H1 (cell line): ENCODE results near the gene ZBTB42. TPM values are rescaled to one million over a fixed set of nuclear protein-coding genes. Genes with fewer than 3 reads are reported as not detected.

Experiments used
- EGR1 ChIP-seq: IDR thresholded peaks from 2 replicates; pipeline ENCODE4 v1.6.1; 2011; ENCODE audit warnings: low read depth, low read length, borderline replicate concordance
- RBBP5 ChIP-seq: IDR thresholded peaks from 2 replicates; pipeline ENCODE4 v1.7.1; 2012; ENCODE audit warnings: low read depth, mild to moderate bottlenecking, inconsistent platforms, low read length, moderate library complexity, borderline replicate concordance
- polyA plus RNA-seq, 7 experiments: library from polyadenylated mRNA; depleted of rRNA in 3 of 7; stranded (reverse) in 5 of 7; unstranded in 2 of 7; fragments of >200 nt in 5 of 7; fragments of 200-250 nt in 2 of 7; gene quantifications; 1 replicate in 5 of 7; 2 replicates in 1 of 7; 4 replicates in 1 of 7; pipeline versions ENCODE4 v1.2.1 to v1.2.3, GENCODE V29; 2011 to 2013; ENCODE audit warnings: missing spikeins in 2 of 7, mixed read lengths in 2 of 7
- total RNA-seq: library from RNA; stranded (reverse); fragmentation: NEBNext Ultra II Directional; extraction: Animal tissue kit (Norgen Biotek cat#: 25700); gene quantifications from 2 replicates; pipeline ENCODE4 v1.2.1, GENCODE V29; 2021
- TF ChIP-seq, protein P1 (sequence below): IDR thresholded peaks from 2 replicates; pipeline ENCODE4 v1.6.1; 2012; ENCODE audit warnings: low read length, inconsistent platforms

Gene ZBTB42
- total and polyA plus RNA-seq, 2 of the 8 experiments (the other 6 are each of a cell fraction or from before 2014, with no cell fraction given): 2.8 to 3.1 TPM

DNA sequence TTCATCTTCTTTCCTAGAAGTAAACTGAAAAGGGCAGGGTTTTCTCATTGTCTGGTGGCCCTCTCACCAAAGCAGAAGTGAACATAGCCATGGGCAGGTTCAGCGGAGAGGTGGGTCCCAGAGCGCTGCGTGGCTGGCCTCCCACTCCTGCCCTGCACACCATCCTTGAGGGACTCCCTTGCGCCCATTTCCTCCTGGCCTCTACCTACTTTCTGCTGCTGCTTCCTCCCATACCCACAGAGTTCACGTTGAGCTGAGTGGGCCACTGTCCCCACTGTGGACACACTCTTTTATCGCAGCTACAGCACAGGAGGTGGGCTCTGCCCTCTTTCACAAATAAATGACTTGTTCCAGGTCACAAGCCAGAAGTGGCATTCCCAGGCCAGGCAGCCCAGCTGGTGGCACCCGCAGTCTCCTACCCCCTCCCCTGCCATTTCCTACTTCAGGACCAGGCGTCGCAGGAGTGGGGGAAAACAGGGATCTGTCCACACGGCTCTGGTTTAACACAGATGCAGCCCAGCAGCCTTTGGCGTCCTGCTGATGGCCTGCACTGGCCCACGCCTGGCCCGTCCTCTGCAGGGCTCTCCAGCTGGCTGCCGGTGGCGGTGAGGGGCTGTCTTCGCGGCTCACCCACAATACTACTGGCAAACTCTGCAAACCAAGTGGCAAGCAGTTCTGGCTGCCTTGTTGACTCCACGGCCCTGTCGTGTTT lies 43.1 kb upstream of the ZBTB42 start (continued):
- TF ChIP-seq, protein P1, sequence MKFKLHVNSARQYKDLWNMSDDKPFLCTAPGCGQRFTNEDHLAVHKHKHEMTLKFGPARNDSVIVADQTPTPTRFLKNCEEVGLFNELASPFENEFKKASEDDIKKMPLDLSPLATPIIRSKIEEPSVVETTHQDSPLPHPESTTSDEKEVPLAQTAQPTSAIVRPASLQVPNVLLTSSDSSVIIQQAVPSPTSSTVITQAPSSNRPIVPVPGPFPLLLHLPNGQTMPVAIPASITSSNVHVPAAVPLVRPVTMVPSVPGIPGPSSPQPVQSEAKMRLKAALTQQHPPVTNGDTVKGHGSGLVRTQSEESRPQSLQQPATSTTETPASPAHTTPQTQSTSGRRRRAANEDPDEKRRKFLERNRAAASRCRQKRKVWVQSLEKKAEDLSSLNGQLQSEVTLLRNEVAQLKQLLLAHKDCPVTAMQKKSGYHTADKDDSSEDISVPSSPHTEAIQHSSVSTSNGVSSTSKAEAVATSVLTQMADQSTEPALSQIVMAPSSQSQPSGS: no peak
- no peak for TF ChIP-seq EGR1
- TF ChIP-seq RBBP5: no peak
